ENCODE data around the gene SV2B.
A peak's percentile ranks its signal among the peaks of the same experiment; 100 is the strongest.

Gene SV2B

GRCh38 chr15:91268510-91268909 lies 168.5 kb downstream of the SV2B start:
- no peak for DNase-seq (ENCODE audit: low spot score)

DNA sequence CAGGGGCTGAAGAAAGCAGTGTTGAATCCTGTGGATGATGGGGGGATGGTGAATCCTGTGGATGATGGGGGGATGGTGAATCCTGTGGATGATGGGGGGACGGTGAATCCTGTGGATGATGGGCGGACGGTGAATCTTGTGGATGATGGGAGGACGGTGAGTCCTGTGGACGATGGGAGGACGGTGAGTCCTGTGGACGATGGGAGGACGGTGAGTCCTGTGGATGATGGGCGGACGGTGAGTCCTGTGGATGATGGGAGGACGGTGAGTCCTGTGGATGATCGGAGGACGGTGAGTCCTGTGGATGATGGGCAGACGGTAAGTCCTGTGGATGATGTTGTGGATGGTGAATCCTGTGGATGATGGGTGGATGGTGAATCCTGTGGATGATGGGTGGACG lies 170.7 kb downstream of the SV2B start:
- no peak for DNase-seq (ENCODE audit: low spot score)

GRCh38 chr15:91271565-91272153 lies 171.6 kb downstream of the SV2B start:
- DNase-seq (ENCODE audit: low spot score), result peak; percentile 66

DNA sequence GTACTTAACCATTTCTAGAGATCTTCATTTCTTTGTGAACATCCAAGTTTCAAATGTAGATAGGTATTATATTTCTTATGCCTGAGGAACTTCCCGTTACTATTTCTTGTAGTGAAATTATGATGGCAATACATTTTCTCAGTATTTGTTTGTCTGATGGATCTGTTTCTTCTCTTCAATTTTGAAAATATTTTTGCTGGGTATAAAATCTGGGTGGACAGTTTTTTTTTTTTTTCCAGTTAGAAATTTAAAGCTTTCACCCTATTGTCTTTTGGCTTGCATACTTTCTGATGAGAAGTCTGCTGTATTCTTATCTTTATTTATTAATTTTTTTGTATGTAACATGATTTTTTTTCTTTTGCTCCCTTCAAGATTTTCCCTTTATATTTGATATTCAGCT lies 175.8 kb downstream of the SV2B start:
- no peak for DNase-seq (ENCODE audit: low spot score)

DNA sequence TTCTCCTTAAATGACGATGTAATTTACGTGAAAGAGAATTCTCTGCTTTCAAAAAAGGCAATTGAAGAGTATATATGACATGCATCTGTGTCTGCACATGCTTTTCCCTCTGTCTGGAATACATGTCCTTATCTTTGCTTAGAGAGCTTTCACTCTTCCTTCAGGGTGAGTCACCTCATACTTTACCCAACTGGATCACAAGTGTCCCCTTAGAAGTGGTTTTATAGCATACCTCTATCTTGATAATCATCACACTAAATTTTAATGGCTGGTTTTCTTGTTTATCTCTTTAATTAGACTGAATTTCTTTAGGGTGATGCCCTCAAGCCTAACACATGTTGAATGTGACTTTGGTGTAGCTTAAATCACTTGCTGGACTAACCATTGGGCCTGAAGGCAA lies 178.9 kb downstream of the SV2B start:
- DNase-seq (ENCODE audit: low spot score), result no peak

- DNase-seq (ENCODE audit: low spot score), result no peak
Measured at GRCh38 chr15:91279486-91279885, 179.4 kb downstream of the SV2B start.

DNA sequence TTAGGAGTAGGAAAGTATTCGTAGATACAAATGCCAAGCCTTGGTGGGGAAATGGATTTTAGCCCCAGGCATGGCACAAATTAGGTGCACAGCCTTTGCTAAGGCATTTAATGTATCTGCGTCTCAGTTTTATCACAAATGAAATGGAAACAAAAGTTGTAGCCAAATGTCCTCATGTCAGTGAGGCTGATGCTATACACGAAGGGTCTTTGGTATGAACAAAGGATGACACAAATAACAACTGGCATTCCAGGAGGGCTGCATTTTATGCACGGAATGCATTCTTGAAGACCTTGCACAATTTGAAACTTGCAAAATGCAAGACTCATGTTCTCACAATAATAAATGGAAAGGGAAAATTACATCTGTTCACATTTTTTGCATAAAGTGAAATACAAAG lies 181.9 kb downstream of the SV2B start:
- DNase-seq (ENCODE audit: low spot score), result no peak

DNA sequence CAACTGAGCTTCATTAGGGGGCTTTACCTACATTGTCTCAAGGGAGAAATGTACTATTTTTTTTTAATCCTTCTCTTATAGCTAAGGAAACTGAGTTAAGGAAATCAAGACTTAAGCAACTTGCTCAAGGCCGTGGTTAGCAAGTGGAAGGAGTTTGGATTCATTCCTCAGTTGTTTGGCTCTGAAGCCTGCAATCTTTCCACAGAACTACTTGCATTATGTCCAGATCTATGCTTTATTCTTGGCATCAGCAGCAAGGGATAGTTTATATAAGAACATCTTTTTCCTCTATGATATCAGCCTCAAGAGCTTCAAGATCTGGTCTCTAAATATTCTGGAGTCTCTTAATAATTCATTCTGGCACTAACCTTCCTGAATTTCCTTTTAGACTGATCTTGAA lies 182.4 kb downstream of the SV2B start:
- DNase-seq (ENCODE audit: low spot score), result no peak

DNA sequence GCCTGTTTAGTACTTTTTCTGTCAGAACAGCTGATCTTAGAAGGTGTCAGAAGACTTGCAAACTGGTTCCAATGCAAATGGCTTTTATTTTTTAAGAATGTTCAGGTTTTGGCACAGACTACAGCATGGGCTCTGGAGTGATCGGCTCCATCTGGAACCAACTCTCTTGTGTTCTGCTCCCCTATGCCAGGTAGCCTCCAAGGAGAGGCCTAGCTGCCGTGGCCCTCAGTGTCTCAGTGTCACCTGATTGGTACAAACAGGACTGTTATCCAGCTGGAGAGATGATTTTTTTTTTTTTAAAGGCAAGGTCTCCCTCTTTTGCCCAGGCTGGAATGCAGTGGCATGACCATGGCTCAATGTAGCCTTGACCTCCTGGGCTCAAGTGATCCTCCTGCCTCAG lies 183.1 kb downstream of the SV2B start:
- no peak for DNase-seq (ENCODE audit: low spot score)

GRCh38 chr15:91284758-91285466 lies 184.9 kb downstream of the SV2B start:
- DNase-seq (ENCODE audit: low spot score), result no peak

DNA sequence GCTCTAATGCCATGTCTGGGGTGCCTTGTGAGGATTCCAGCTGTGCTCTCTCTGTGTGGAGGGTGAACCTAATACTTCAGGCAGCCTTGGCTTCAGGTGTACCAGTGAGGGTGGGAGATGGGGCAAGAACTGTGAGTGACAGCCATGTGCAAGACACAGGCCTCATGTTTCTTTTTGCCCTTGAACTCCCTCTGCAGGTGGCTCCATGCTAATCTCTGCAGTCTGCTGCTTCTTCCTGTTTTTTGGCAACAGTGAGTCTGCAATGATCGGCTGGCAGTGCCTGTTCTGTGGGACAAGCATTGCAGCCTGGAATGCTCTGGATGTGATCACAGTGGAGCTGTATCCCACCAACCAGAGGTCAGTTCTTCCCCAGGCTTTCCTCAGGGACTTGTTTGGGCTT lies 189.3 kb downstream of the SV2B start:
- DNase-seq (ENCODE audit: low spot score), result no peak

DNA sequence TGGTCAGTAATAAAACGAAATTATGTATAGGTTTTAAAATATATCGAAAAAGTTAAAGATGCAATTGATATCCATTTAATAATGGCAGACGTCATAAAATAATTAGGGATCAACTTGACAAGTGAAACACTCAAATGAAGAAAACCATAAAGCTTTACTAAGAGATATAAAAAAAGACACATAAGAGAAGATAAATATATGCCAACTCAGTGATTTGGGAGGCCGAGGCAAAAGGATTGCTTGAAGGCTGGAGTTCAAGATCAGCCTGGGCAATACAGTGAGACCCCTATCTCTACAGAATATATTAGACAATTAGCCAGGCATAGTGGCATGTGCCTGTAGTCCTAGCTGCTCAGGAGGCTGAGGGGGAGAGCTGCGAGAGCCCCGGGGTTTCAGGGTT lies 190.5 kb downstream of the SV2B start:
- DNase-seq (ENCODE audit: low spot score), result no peak

DNA sequence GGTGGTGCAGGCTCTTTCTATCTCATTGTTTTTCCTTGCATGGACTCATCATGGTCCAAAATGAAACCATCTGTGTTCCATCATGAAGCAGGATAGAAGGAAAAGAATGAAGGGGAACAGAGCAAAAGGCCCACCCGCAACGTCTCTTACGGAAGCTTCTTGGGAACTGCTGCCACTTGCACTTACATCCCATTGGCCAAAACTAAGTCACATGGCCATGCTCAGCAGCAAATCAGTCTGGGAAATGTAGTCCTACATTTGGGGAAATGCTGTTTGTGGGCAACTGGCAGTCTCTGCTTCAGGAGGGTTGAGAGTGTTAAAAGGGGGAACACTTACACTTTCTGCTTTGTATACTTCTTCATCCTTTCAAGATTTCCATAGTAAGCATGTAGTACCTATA lies 191.6 kb downstream of the SV2B start:
- no peak for DNase-seq (ENCODE audit: low spot score)

DNA sequence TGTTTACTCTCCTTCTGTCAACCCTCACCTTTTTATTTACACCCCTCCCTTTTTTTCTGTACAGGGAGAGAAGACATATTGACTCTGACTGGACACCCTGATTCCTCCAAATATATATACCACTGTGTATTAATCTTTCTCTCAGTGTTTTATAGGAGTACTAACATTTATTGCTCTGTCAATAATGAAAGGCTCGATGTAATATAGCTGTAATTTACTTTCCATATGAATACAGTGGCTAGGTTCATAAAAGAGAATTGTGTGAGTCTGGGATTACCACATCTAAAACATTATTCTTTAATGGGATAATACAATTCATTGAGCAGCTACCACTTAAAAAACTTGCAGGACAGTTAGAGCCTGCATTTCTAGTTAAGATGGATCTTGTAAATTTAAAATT lies 194.3 kb downstream of the SV2B start:
- DNase-seq (ENCODE audit: low spot score), result no peak

- no peak for DNase-seq (ENCODE audit: low spot score)
Measured at GRCh38 chr15:91294795-91295194, 194.7 kb downstream of the SV2B start.

- no peak for DNase-seq (ENCODE audit: low spot score)
Measured at GRCh38 chr15:91298101-91298500, 198.0 kb downstream of the SV2B start.

DNA sequence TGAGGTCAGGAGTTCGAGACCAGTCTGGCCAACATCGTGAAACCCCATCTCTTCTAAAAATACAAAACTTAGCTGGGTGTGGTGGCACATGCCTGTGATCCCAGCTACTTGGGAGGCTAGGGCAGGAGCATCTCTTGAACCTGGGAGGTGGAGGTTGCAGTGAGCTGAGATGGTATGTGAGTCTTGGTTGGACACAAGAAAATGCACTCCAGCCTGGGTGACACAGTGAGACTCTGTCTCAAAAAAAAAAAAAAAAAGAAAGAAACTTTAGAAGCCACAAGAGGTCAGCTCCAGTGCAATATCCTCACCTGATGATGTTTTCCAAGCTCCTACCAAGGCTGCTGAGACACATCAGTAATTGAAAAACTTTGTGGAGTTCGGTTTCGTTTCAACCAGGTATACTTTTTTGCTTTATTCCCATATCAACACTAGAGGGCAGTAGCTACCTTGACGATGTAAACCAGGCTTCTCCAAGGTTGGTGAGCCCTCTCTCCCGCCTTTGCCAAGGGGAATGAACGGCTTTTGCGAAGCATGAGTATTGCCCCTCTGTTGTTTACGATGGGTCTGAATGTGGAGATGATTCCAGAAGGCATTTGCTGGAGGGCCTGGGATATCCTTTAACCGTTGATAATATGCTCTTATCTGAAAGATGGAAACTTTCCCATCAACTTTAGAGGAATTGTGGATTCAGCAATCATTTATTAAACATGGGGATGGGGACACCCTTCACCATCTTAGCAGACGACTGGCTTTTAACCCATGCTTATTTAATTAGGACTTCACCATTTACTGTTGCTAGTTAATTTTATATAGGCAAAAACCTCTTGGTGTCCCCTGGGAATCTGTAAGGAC lies 202.8 kb downstream of the SV2B start:
- DNase-seq (ENCODE audit: low spot score), result peak; percentile 55

DNA sequence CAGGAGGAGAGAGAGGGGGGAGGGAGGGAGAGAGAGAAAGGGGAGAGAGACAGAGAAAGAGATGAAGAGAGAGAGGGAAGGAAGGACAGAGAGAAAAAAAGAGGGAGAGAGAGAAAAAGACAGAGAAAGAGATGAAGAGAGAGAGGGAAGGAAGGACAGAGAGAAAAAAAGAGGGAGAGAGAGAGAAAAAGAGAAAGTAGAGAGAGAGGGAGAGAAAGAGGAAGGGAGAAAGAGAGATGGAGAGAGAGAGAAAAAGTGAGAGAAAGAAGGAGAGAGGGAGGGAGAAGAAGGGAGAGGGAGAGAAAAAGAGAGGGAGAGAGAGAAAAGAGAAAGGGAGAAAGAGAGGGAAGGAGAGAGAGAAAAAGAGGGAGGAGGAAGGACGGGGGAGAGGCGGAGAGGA lies 204.2 kb downstream of the SV2B start:
- DNase-seq (ENCODE audit: low spot score), result no peak

GRCh38 chr15:91304786-91305185 lies 204.7 kb downstream of the SV2B start:
- no peak for DNase-seq (ENCODE audit: low spot score)

- no peak for DNase-seq (ENCODE audit: low spot score)
Measured at GRCh38 chr15:91306144-91306543, 206.1 kb downstream of the SV2B start.

DNA sequence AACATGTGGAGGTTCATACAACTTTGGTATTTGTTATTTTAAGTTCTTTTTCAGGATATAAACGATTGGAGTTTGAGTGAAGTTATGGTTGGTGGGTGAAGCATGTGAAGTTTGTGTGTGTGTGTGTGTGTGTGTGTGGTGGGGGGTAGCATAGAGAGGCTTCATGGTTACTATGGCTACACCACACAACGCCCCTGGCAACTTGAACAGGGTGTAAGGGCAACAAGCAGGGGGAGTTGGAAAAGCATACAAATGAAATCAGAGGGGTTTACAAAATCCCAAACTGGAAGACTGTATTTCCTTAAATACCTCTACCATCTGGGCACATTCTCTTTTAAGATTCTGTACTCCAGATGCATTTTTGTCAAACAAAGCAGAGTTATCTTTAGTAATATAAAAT lies 207.5 kb downstream of the SV2B start:
- DNase-seq (ENCODE audit: low spot score), result no peak

- no peak for DNase-seq (ENCODE audit: low spot score)
Measured at GRCh38 chr15:91308199-91308598, 208.1 kb downstream of the SV2B start.

DNA sequence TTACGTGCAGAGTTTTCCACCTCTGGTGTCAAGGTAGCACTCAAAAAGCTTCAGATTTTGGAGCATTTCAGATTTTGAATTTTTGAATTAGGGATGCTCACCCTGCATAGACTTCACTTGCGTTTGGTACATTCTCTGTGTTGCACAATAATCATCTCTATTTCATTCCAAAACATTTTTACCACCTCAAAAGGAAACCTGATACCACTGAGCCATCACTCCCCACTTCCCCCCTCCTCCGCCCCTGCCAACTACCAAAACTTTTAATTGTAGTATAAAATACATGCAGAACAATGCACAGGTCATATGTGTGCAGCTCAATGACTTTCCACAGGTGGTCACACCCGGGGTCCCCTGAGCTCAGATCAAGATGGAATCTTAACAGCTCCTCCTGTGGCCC lies 208.8 kb downstream of the SV2B start:
- no peak for DNase-seq (ENCODE audit: low spot score)
